Sigmoid colon (tissue), 4 donors: Measurements from ENCODE around the gene NCKAP5.

Source experiments
- EP300 ChIP-seq, 4 donors: sonication (generic); formaldehyde crosslinking; IDR thresholded peaks; one replicate each; pipeline ENCODE4 v1.6.1; 2017; ENCODE audit warnings: antibody characterized with exemption in 4 of 4
- POLR2A ChIP-seq, 2 donors: fragments of 450-650 bp; IDR thresholded peaks; one replicate each; pipeline ENCODE4 v1.6.1; 2016; ENCODE audit warnings: antibody characterized with exemption in 2 of 2, mild to moderate bottlenecking in 2 of 2, moderate library complexity in 2 of 2
- POLR2AphosphoS5 ChIP-seq, 4 donors: sonication (generic); formaldehyde crosslinking; IDR thresholded peaks; one replicate each; pipeline ENCODE4 v1.6.1; 2017; ENCODE audit warnings: antibody characterized with exemption in 4 of 4
- TF ChIP-seq, protein P1 (sequence below), 4 experiments: fragments of 450-650 bp in 3 of 4; fragments of 200-600 bp in 1 of 4; IDR thresholded peaks; one replicate each; pipeline ENCODE4 v1.5.1; 2016 to 2019; ENCODE audit warnings: antibody characterized with exemption in 4 of 4, mild to moderate bottlenecking in 3 of 4, moderate library complexity in 2 of 4

DNA sequence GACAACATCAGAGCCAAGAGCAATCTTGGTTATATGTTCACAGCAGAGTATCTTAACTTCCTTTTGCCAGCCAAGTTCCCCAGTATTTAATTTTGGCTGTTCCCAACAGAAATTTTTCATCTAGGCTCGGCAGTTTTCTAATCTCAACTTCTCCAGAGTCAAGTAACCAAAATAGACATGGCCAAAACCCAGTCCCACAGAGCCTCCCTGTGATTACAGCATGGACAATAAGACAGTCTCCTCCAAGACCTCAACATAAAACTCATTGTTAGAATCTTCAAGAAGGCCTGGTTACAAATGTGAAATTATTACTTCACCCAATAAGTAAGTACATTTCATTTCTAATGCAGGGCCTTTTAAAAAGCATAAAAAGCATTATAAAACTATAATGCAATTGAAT, 445.7 kb downstream of the NCKAP5 start:
- TF ChIP-seq, protein P1, sequence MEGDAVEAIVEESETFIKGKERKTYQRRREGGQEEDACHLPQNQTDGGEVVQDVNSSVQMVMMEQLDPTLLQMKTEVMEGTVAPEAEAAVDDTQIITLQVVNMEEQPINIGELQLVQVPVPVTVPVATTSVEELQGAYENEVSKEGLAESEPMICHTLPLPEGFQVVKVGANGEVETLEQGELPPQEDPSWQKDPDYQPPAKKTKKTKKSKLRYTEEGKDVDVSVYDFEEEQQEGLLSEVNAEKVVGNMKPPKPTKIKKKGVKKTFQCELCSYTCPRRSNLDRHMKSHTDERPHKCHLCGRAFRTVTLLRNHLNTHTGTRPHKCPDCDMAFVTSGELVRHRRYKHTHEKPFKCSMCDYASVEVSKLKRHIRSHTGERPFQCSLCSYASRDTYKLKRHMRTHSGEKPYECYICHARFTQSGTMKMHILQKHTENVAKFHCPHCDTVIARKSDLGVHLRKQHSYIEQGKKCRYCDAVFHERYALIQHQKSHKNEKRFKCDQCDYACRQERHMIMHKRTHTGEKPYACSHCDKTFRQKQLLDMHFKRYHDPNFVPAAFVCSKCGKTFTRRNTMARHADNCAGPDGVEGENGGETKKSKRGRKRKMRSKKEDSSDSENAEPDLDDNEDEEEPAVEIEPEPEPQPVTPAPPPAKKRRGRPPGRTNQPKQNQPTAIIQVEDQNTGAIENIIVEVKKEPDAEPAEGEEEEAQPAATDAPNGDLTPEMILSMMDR (IDR thresholded peaks at IDR 0.05): no peak
- TF ChIP-seq POLR2A (IDR thresholded peaks at IDR 0.05): no peak
- no peak for TF ChIP-seq POLR2AphosphoS5 (IDR thresholded peaks at IDR 0.05)
- no peak for TF ChIP-seq EP300 (IDR thresholded peaks at IDR 0.05)
